Esophagus muscularis mucosa (tissue), 4 donors: ENCODE measurements around the gene YAF2. TPM values are rescaled to one million over a fixed set of nuclear protein-coding genes. Genes with fewer than 3 reads are reported as not detected.
A peak's percentile ranks its signal among the peaks of the same experiment; 100 is the strongest.

Experiments used
- DNase-seq: peaks from one replicate; pipeline ENCODE4 v3.0.0-alpha.2; 2017; ENCODE audit errors: extremely low spot score
- H3K27ac ChIP-seq, 4 donors: fragments of 200-600 bp; sonication (generic); replicated peaks in 1 of 4; 1 replicate in 3 of 4; 2 replicates in 1 of 4; pipeline ENCODE4 v1.5.1; 2016 to 2019; ENCODE audit warnings: mild to moderate bottlenecking in 1 of 4
- H3K27me3 ChIP-seq, 4 donors: fragments of 200-600 bp; sonication (generic); one replicate each; pipeline versions ENCODE4 v1.5.1 to v1.6.0; 2016 to 2019
- H3K36me3 ChIP-seq, 4 donors: fragments of 200-600 bp; sonication (generic); one replicate each; pipeline ENCODE4 v1.5.1; 2016 to 2019
- H3K4me1 ChIP-seq, 4 donors: fragments of 200-600 bp; sonication (generic); one replicate each; pipeline ENCODE4 v1.5.1; 2016 to 2019
- H3K4me3 ChIP-seq, 4 donors: fragments of 200-600 bp; sonication (generic); 1 replicate in 2 of 4; 2 replicates in 2 of 4; pipeline ENCODE4 v1.5.1; 2016 to 2019; ENCODE audit warnings: mild to moderate bottlenecking in 4 of 4, moderate library complexity in 1 of 4
- H3K9me3 ChIP-seq, 4 donors: fragments of 200-600 bp; sonication (generic); 1 replicate in 3 of 4; 2 replicates in 1 of 4; pipeline ENCODE4 v1.5.1; 2016 to 2019
- CTCF ChIP-seq, 3 experiments: fragments of 200-600 bp in 2 of 3; fragments of 450-650 bp in 1 of 3; sonication (generic) in 2 of 3; IDR thresholded peaks; one replicate each; pipeline ENCODE4 v1.5.1; 2017 to 2019; ENCODE audit warnings: antibody characterized with exemption in 3 of 3, mild to moderate bottlenecking in 2 of 3, moderate library complexity in 1 of 3
- EP300 ChIP-seq: sonication (generic); formaldehyde crosslinking; IDR thresholded peaks from one replicate; pipeline ENCODE4 v1.6.1; 2017; ENCODE audit warnings: antibody characterized with exemption
- POLR2A ChIP-seq: fragments of 450-650 bp; IDR thresholded peaks from one replicate; pipeline ENCODE4 v1.6.1; 2017; ENCODE audit warnings: antibody characterized with exemption, moderate library complexity, mild to moderate bottlenecking, low read depth
- POLR2AphosphoS5 ChIP-seq, 2 donors: sonication (generic); formaldehyde crosslinking; IDR thresholded peaks; one replicate each; pipeline ENCODE4 v1.6.1; 2017; ENCODE audit warnings: antibody characterized with exemption in 2 of 2
- WGBS: methylation state at CpG from one replicate; pipeline ENCODE4 v1.1.5; 2018; 5-methylcytosine and 5-hydroxymethylcytosine counted together
- intact Hi-C: fragments of 100-400 bp; cut with DNase I; formaldehyde crosslinking; loops from one replicate; pipeline ENCODE4 v1.15.1; 2023
- total RNA-seq, 4 donors: library from RNA; depleted of rRNA; stranded (reverse); fragments of >200 nt; gene quantifications; one replicate each; pipeline versions ENCODE4 v1.1.0 to v1.2.1, GENCODE V29; 2016

Gene YAF2
- total RNA-seq, 4 donors from 2014 or later, result 16.8 to 30.3 (median 20.4) TPM

GRCh38 chr12:42143452-42144157 lies 94.4 kb downstream of the YAF2 start:
- H3K27ac ChIP-seq, result peak overlapping the region; percentile 87 to 95 (median 90)
- no peaks in the 10 kb centered on the region for H3K27me3 ChIP-seq
- DNase-seq, result no peak
- peak overlapping the region; percentile 78 to 89 (median 82) for H3K4me3 ChIP-seq
- no peaks in the 10 kb centered on the region for H3K36me3 ChIP-seq
- intact Hi-C loops, result loop anchor here (2.0 to 5.0 kb wide), 2 partner anchors 95 to 184 kb away; partner anchors contain the start of genes PPHLN1, YAF2 and ZCRB1
- WGBS, result 20% methylated on average over 12 of the region's 12 CpGs
- TF ChIP-seq POLR2AphosphoS5 (IDR thresholded peaks at IDR 0.05), result no peak
- no peak for TF ChIP-seq EP300
- TF ChIP-seq POLR2A, result no peak
- TF ChIP-seq CTCF (IDR thresholded peaks at IDR 0.05), result no peak
- no peaks in the 10 kb centered on the region for H3K9me3 ChIP-seq
- H3K4me1 ChIP-seq, result peaks cover 15 to 32% (median 24%) of the 10 kb centered on the region in 4 donors

- no peak overlapping the region for H3K4me3 ChIP-seq
- no peak for TF ChIP-seq POLR2AphosphoS5 (IDR thresholded peaks at IDR 0.05)
- TF ChIP-seq CTCF (IDR thresholded peaks at IDR 0.05), result no peak
- TF ChIP-seq EP300, result no peak
- no peak for TF ChIP-seq POLR2A
- no peaks in the 10 kb centered on the region for H3K36me3 ChIP-seq
- H3K4me1 ChIP-seq, result peaks cover 15 to 32% (median 24%) of the 10 kb centered on the region in 4 donors
- no peak for DNase-seq
- H3K9me3 ChIP-seq, result no peaks in the 10 kb centered on the region
- 88% methylated on average over 3 of the region's 3 CpGs for WGBS
- H3K27me3 ChIP-seq, result no peaks in the 10 kb centered on the region
- H3K27ac ChIP-seq, result no peak overlapping the region
- intact Hi-C loops, result loop anchor here (5.0 kb wide), 1 partner anchor 185 kb away; the partner anchor contains the start of genes PPHLN1 and ZCRB1
Measured at GRCh38 chr12:42141981-42142606, 96.0 kb downstream of the YAF2 start.

- no peaks in the 10 kb centered on the region for H3K27me3 ChIP-seq
- intact Hi-C loops, result loop anchor here (5.0 kb wide), 1 partner anchor 186 kb away; the partner anchor contains the start of genes PPHLN1 and ZCRB1
- H3K4me3 ChIP-seq, result no peak overlapping the region
- no peaks in the 10 kb centered on the region for H3K9me3 ChIP-seq
- H3K4me1 ChIP-seq, result peaks cover 15 to 32% (median 24%) of the 10 kb centered on the region in 4 donors
- no peak for DNase-seq
- TF ChIP-seq EP300, result no peak
- TF ChIP-seq CTCF (IDR thresholded peaks at IDR 0.05), result no peak
- TF ChIP-seq POLR2AphosphoS5 (IDR thresholded peaks at IDR 0.05), result no peak
- TF ChIP-seq POLR2A, result no peak
- no peak overlapping the region for H3K27ac ChIP-seq
- H3K36me3 ChIP-seq, result no peaks in the 10 kb centered on the region
- WGBS, result 55% methylated on average over 3 of the region's 3 CpGs
Measured at GRCh38 chr12:42140901-42141300, 97.1 kb downstream of the YAF2 start.

GRCh38 chr12:42135259-42135814 lies 102.7 kb downstream of the YAF2 start:
- no peak overlapping the region for H3K27ac ChIP-seq
- intact Hi-C loops, result no loop called here

More at GRCh38 chr12:42135259-42135814, 102.7 kb downstream of the YAF2 start:
- DNase-seq, result no peak
- Histone ChIP-seq H3K27me3 (no peaks in the 10 kb centered on the region), H3K36me3 (no peaks in the 10 kb centered on the region), H3K9me3 (no peaks in the 10 kb centered on the region), H3K4me1 (peaks cover 9 to 16% (median 11%) of the 10 kb centered on the region in 4 donors), H3K4me3 (no peak overlapping the region)
- TF ChIP-seq CTCF (IDR thresholded peaks at IDR 0.05) (no peak), POLR2A (no peak), POLR2AphosphoS5 (IDR thresholded peaks at IDR 0.05) (no peak), EP300 (no peak)
- WGBS, result 93% methylated on average over 3 of the region's 3 CpGs
